HepG2 (cell line): ENCODE measurements around the gene PTPRN. TPM values are rescaled to one million over a fixed set of nuclear protein-coding genes. Genes with fewer than 3 reads are reported as not detected.
A peak's percentile ranks its signal among the peaks of the same experiment; 100 is the strongest.

Experiments used
- FOXJ3 ChIP-seq: sonication (generic); formaldehyde crosslinking; IDR thresholded peaks from 2 replicates; pipeline ENCODE4 v1.4.0; 2020; ENCODE audit warnings: missing genetic modification reagents, mild to moderate bottlenecking, borderline replicate concordance
- GABPB1 ChIP-seq: IDR thresholded peaks from 2 replicates; pipeline ENCODE4 v1.6.1; 2016; ENCODE audit warnings: mild to moderate bottlenecking, missing genetic modification reagents, moderate library complexity, missing compliant biosample characterization
- KDM1A ChIP-seq: IDR thresholded peaks from 2 replicates; pipeline ENCODE4 v1.6.1; 2016; ENCODE audit warnings: missing compliant biosample characterization
- KDM5B ChIP-seq: sonication (generic); formaldehyde crosslinking; IDR thresholded peaks from 2 replicates; pipeline ENCODE4 v1.4.0; 2020; ENCODE audit warnings: missing genetic modification reagents, mild to moderate bottlenecking, borderline replicate concordance
- MAFF ChIP-seq: IDR thresholded peaks from 2 replicates; pipeline ENCODE4 v1.6.1; 2011; ENCODE audit warnings: low read depth, low read length, improper control_type of control experiment
- MED13 ChIP-seq: sonication (generic); formaldehyde crosslinking; IDR thresholded peaks from 2 replicates; pipeline ENCODE4 v1.5.0; 2020; ENCODE audit warnings: missing genetic modification reagents
- MZF1 ChIP-seq: sonication (generic); formaldehyde crosslinking; IDR thresholded peaks from 2 replicates; pipeline ENCODE4 v1.8.1; 2023; ENCODE audit warnings: mild to moderate bottlenecking, missing genetic modification reagents, borderline replicate concordance
- NCOA1 ChIP-seq: sonication (generic); formaldehyde crosslinking; IDR thresholded peaks from 2 replicates; pipeline ENCODE4 v1.9.0; 2021; ENCODE audit warnings: missing genetic modification reagents
- NR1H2 ChIP-seq: sonication (generic); formaldehyde crosslinking; IDR thresholded peaks from 2 replicates; pipeline ENCODE4 v1.8.1; 2022; ENCODE audit warnings: low read depth, missing genetic modification reagents, borderline replicate concordance
- NR2F6 ChIP-seq, 2 experiments: IDR thresholded peaks; 2 replicates each; pipeline ENCODE4 v1.6.1; 2016; ENCODE audit warnings: antibody characterized with exemption in 1 of 2, mild to moderate bottlenecking in 1 of 2
- SIN3B ChIP-seq: fragments of 150-350 bp; IDR thresholded peaks from 2 replicates; pipeline ENCODE4 v1.6.1; 2014; ENCODE audit warnings: low read length
- SIX4 ChIP-seq: sonication (generic); formaldehyde crosslinking; IDR thresholded peaks from 2 replicates; pipeline ENCODE4 v1.4.0; 2020; ENCODE audit warnings: missing genetic modification reagents
- SNAPC2 ChIP-seq: sonication (generic); formaldehyde crosslinking; IDR thresholded peaks from 2 replicates; pipeline ENCODE4 v1.8.1; 2022; ENCODE audit warnings: mild to moderate bottlenecking, missing genetic modification reagents
- TOPORS ChIP-seq: sonication (generic); formaldehyde crosslinking; IDR thresholded peaks from 2 replicates; pipeline ENCODE4 v1.8.0; 2023; ENCODE audit warnings: mild to moderate bottlenecking, missing genetic modification reagents
- ZBTB1 ChIP-seq: sonication (generic); formaldehyde crosslinking; IDR thresholded peaks from 2 replicates; pipeline ENCODE4 v1.4.0; 2020; ENCODE audit warnings: missing genetic modification reagents, borderline replicate concordance
- ZFAT ChIP-seq: sonication (generic); formaldehyde crosslinking; conservative IDR thresholded peaks from 2 replicates; pipeline ENCODE4 v1.8.1; 2023; ENCODE audit warnings: missing genetic modification reagents, inconsistent platforms
- ZNF121 ChIP-seq: sonication (generic); formaldehyde crosslinking; IDR thresholded peaks from 2 replicates; pipeline ENCODE4 v1.5.0; 2020; ENCODE audit warnings: mild to moderate bottlenecking, missing genetic modification reagents
- ZNF251 ChIP-seq: sonication (generic); formaldehyde crosslinking; IDR thresholded peaks from 2 replicates; pipeline ENCODE4 v1.9.0; 2021; ENCODE audit warnings: mild to moderate bottlenecking, missing genetic modification reagents
- ZNF260 ChIP-seq: sonication (generic); formaldehyde crosslinking; IDR thresholded peaks from 2 replicates; pipeline ENCODE4 v1.4.0; 2020; ENCODE audit warnings: missing genetic modification reagents, low read depth, mild to moderate bottlenecking, borderline replicate concordance
- ZNF431 ChIP-seq: sonication (generic); formaldehyde crosslinking; IDR thresholded peaks from 2 replicates; pipeline ENCODE4 v1.9.0; 2022; ENCODE audit warnings: missing genetic modification reagents, low read depth, mild to moderate bottlenecking, borderline replicate concordance
- ZNF451 ChIP-seq: sonication (generic); formaldehyde crosslinking; IDR thresholded peaks from 2 replicates; pipeline ENCODE4 v1.5.0; 2020; ENCODE audit warnings: mild to moderate bottlenecking, missing genetic modification reagents
- ZNF619 ChIP-seq: sonication (generic); formaldehyde crosslinking; IDR thresholded peaks from 2 replicates; pipeline ENCODE4 v1.4.0; 2020; ENCODE audit warnings: mild to moderate bottlenecking, missing genetic modification reagents
- ZNF660 ChIP-seq: sonication (generic); formaldehyde crosslinking; IDR thresholded peaks from 2 replicates; pipeline ENCODE4 v1.5.1; 2020; ENCODE audit warnings: mild to moderate bottlenecking, low read depth, missing genetic modification reagents, borderline replicate concordance
- ZNF672 ChIP-seq: sonication (generic); formaldehyde crosslinking; IDR thresholded peaks from 2 replicates; pipeline ENCODE4 v1.8.1; 2022; ENCODE audit warnings: missing genetic modification reagents
- ZNF792 ChIP-seq: IDR thresholded peaks from 2 replicates; pipeline ENCODE4 v1.6.1; 2016
- polyA plus RNA-seq, 8 experiments: library from polyadenylated mRNA; depleted of rRNA in 3 of 8; stranded (reverse) in 7 of 8; unstranded in 1 of 8; fragments of >200 nt; fragmentation: Illumina TruSeq in 4 of 8; extraction: Trizol in 4 of 8; gene quantifications; 2 replicates each; pipeline versions ENCODE4 v1.2.1 to v1.2.3, GENCODE V29; 2011 to 2016; ENCODE audit warnings: low read depth in 4 of 8, missing spikeins in 1 of 8, mixed read lengths in 1 of 8; ENCODE audit not compliant: insufficient read depth in 1 of 8
- total RNA-seq, 5 experiments: library from RNA; depleted of rRNA; stranded (reverse); fragments of >200 nt; fragmentation: Illumina TruSeq; extraction: Trizol; gene quantifications; 2 replicates each; pipeline ENCODE4 v1.2.3, GENCODE V29; 2016; ENCODE audit warnings: low read depth in 1 of 5
- TF ChIP-seq, protein P1 (sequence below): sonication (generic); formaldehyde crosslinking; IDR thresholded peaks from 2 replicates; pipeline ENCODE4 v1.8.1; 2023; ENCODE audit warnings: missing genetic modification reagents, mild to moderate bottlenecking, borderline replicate concordance
- TF ChIP-seq, protein P2 (sequence below): sonication (generic); formaldehyde crosslinking; IDR thresholded peaks from 2 replicates; pipeline ENCODE4 v1.5.0; 2020; ENCODE audit warnings: missing genetic modification reagents, mild to moderate bottlenecking, borderline replicate concordance
- TF ChIP-seq, protein P3 (sequence below): IDR thresholded peaks from 2 replicates; pipeline ENCODE4 v1.6.1; 2016; ENCODE audit warnings: mild to moderate bottlenecking, missing biosample characterization, missing genetic modification reagents

Gene PTPRN
- total and polyA plus RNA-seq, 2 of the 13 experiments (the other 11 are each of a cell fraction or from before 2014, with no cell fraction given), result 0.26 TPM; not detected in 1

DNA sequence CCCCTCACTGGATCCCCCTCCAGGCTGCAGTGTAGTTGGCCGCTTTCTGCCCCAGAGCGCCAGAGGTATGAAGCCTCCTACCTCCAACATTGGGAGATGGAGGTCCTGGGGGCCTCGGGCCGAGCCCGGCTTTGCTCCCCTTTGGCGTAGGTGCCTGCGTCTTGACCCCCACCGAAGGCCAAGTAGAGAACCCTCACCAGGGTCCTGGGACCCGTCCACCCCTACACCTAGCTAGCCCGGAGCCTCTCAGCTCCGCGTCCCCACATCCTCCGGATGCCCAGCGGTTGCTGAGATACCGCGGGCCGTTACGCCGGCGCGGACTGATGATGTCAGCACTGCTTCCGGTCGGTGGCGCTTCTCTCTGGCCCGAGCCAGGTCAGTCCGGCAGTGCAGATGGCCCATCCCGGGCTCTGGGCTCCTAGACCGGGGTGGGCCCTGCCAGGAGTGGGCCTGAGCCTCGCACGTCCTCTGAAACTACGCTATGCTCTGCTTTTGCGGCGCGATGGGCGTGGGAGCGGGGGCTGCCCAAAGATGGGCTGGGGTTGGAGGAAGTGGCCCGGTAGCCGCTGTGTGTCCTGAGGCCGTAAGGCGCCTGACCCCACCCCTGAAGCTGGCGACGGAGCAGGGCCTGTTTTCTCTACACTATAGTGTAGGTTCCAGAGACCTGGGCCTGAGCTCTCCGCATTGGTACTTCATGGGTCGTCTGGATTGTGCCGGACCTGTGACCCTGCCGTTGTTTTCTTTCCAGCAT, 63.9 kb downstream of the PTPRN start, which contains the start of the genes GLB1L and STK16 (continued):
- TF ChIP-seq NR2F6 (IDR thresholded peaks at IDR 0.05) (peak; percentile 55; the same call in 1 of the 2 replicates), NR2F6 (CRISPR knock-in tag; IDR thresholded peaks at IDR 0.05) (peak; percentile 44; the same call in 1 of the 2 replicates), ZNF660 (CRISPR knock-in tag) (no peak; the same call in 1 of the 2 replicates), ZBTB1 (CRISPR knock-in tag) (no peak), ZNF672 (CRISPR knock-in tag) (no peak), SIN3B (peak; percentile 93), ZNF260 (CRISPR knock-in tag) (no peak), TOPORS (CRISPR knock-in tag) (no peak), SNAPC2 (no peak), SIX4 (CRISPR knock-in tag) (0 out of 2 replicates have a peak, but pooled peaks have one; percentile 29), ZNF451 (peak; percentile 95), ZNF431 (CRISPR knock-in tag) (peak; percentile 59; the same call in 1 of the 2 replicates), ZFAT (CRISPR knock-in tag) (no peak), ZNF121 (CRISPR knock-in tag) (peak; percentile 91), KDM5B (peak; percentile 95), MAFF (0 out of 2 replicates have a peak, but pooled peaks have one; percentile 38), MZF1 (CRISPR knock-in tag) (peak; percentile 96), ZNF251 (CRISPR knock-in tag) (no peak), MED13 (peak; percentile 77; the same call in 1 of the 2 replicates), ZNF792 (CRISPR knock-in tag) (peak; percentile 91), KDM1A (CRISPR knock-in tag) (peak; percentile 59; the same call in 1 of the 2 replicates), GABPB1 (peak; percentile 100), NCOA1 (CRISPR knock-in tag) (peak; percentile 88), ZNF619 (CRISPR knock-in tag) (peak; percentile 95), FOXJ3 (CRISPR knock-in tag) (peak; percentile 82; the same call in 1 of the 2 replicates), NR1H2 (CRISPR knock-in tag) (no peak; the same call in 1 of the 2 replicates)
- TF ChIP-seq, protein P1, sequence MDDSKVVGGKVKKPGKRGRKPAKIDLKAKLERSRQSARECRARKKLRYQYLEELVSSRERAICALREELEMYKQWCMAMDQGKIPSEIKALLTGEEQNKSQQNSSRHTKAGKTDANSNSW (CRISPR knock-in tag), result peak; percentile 88; the same call in 1 of the 2 replicates
- TF ChIP-seq, protein P2, sequence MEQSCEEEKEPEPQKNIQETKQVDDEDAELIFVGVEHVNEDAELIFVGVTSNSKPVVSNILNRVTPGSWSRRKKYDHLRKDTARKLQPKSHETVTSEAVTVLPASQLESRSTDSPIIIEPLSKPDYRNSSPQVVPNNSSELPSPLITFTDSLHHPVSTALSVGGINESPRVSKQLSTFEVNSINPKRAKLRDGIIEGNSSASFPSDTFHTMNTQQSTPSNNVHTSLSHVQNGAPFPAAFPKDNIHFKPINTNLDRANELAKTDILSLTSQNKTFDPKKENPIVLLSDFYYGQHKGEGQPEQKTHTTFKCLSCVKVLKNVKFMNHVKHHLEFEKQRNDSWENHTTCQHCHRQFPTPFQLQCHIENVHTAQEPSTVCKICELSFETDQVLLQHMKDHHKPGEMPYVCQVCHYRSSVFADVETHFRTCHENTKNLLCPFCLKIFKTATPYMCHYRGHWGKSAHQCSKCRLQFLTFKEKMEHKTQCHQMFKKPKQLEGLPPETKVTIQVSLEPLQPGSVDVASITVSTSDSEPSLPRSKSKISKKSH (CRISPR knock-in tag), result peak; percentile 98
- TF ChIP-seq, protein P3, sequence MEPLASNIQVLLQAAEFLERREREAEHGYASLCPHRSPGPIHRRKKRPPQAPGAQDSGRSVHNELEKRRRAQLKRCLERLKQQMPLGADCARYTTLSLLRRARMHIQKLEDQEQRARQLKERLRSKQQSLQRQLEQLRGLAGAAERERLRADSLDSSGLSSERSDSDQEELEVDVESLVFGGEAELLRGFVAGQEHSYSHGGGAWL (CRISPR knock-in tag), result peak; percentile 94
